H1 (cell line): Measurements from ENCODE around the gene TAS2R19. TPM values are rescaled to one million over a fixed set of nuclear protein-coding genes. Genes with fewer than 3 reads are reported as not detected.

ENCODE experiments used
- CTCF ChIA-PET: fragments of 300-600 bp; sonication (Branson Sonifier 250); formaldehyde crosslinking; loops from one replicate; lab custom pipeline; 2021; ENCODE audit not compliant: partially characterized antibody; lab: Charles Lee
- POLR2A ChIA-PET: fragments of 300-600 bp; sonication (Branson Sonifier 250); formaldehyde crosslinking; loops from one replicate; lab custom pipeline; 2021; ENCODE audit warnings: inconsistent platforms; ENCODE audit not compliant: partially characterized antibody; lab: Charles Lee
- DNase-seq, 2 experiments: peaks; one replicate each; pipeline versions ENCODE4 v3.0.0 to v3.0.0-alpha.2; 2010 to 2022; ENCODE audit warnings: low spot score in 2 of 2, low read depth in 1 of 2, mixed read lengths in 1 of 2
- FAIRE-seq: peaks from 2 replicates; lab custom pipeline; 2011; peaks lifted over from hg19 to GRCh38; lab: Jason Lieb, UNC
- H2AFZ ChIP-seq: 2 replicates; pipeline ENCODE4 v1.8.1; 2012; ENCODE audit warnings: low read length, inconsistent platforms
- H2AK5ac ChIP-seq: 2 replicates; pipeline ENCODE4 v1.6.1; 2013; ENCODE audit warnings: low read depth, low read length
- H2BK120ac ChIP-seq: replicated peaks from 2 replicates; pipeline ENCODE3; 2013; ENCODE audit warnings: low read depth, low read length, inconsistent platforms
- H2BK12ac ChIP-seq: 2 replicates; pipeline ENCODE4 v1.6.1; 2013; ENCODE audit warnings: low read depth, low read length
- H2BK15ac ChIP-seq: 2 replicates; pipeline ENCODE4 v1.6.1; 2013; ENCODE audit warnings: low read length
- H2BK20ac ChIP-seq: 2 replicates; pipeline ENCODE4 v1.6.1; 2013; ENCODE audit warnings: low read length
- H2BK5ac ChIP-seq: 2 replicates; pipeline ENCODE4 v1.6.1; 2013; ENCODE audit warnings: low read depth, low read length
- H3K14ac ChIP-seq: 2 replicates; pipeline ENCODE4 v1.6.1; 2013; ENCODE audit warnings: inconsistent platforms; ENCODE audit not compliant: insufficient read length
- H3K18ac ChIP-seq: 2 replicates; pipeline ENCODE4 v1.6.1; 2013; ENCODE audit warnings: low read length; ENCODE audit errors: extremely low read depth
- H3K23ac ChIP-seq: 2 replicates; pipeline ENCODE4 v1.6.1; 2013; ENCODE audit warnings: inconsistent platforms; ENCODE audit not compliant: insufficient read length
- H3K23me2 ChIP-seq: 2 replicates; pipeline ENCODE4 v1.6.1; 2013; ENCODE audit warnings: low read depth, low read length
- H3K27ac ChIP-seq: 2 replicates; pipeline ENCODE4 v1.6.1; 2011; ENCODE audit warnings: low read depth, low read length, inconsistent platforms
- H3K27me3 ChIP-seq, 4 experiments: replicated peaks in 1 of 4; 1 replicate in 1 of 4; 2 replicates in 3 of 4; pipeline versions ENCODE4 v1.6.1 to v1.8.1; 2011 to 2013; ENCODE audit warnings: low read length in 3 of 4, mild to moderate bottlenecking in 3 of 4, inconsistent platforms in 2 of 4, mixed read lengths in 2 of 4, moderate library complexity in 1 of 4; ENCODE audit not compliant: control insufficient read depth in 3 of 4, insufficient read depth in 3 of 4; ENCODE audit errors: extremely low read depth in 1 of 4
- H3K36me3 ChIP-seq, 4 experiments: 2 replicates each; pipeline versions ENCODE4 v1.6.1 to v1.8.1; 2011 to 2013; ENCODE audit warnings: mild to moderate bottlenecking in 4 of 4, low read length in 3 of 4, moderate library complexity in 2 of 4, control low read depth in 1 of 4, inconsistent platforms in 1 of 4; ENCODE audit not compliant: insufficient read depth in 4 of 4, control insufficient read depth in 2 of 4
- H3K4ac ChIP-seq: replicated peaks from 2 replicates; pipeline ENCODE3; 2013; ENCODE audit warnings: low read length, low read depth, mixed read lengths, inconsistent platforms; ENCODE audit not compliant: insufficient read length
- H3K4me1 ChIP-seq, 4 experiments: replicated peaks in 1 of 4; 1 replicate in 1 of 4; 2 replicates in 3 of 4; pipeline versions ENCODE4 v1.6.1 to v1.8.1; 2011 to 2013; ENCODE audit warnings: low read length in 3 of 4, inconsistent platforms in 2 of 4, mixed read lengths in 1 of 4; ENCODE audit not compliant: insufficient read depth in 4 of 4, control insufficient read depth in 3 of 4
- H3K4me2 ChIP-seq, 2 experiments: 2 replicates each; pipeline versions ENCODE4 v1.6.1 to v1.8.1; 2011 to 2013; ENCODE audit warnings: low read depth in 2 of 2, low read length in 2 of 2, control low read depth in 1 of 2, inconsistent platforms in 1 of 2, mild to moderate bottlenecking in 1 of 2; ENCODE audit not compliant: insufficient read depth in 1 of 2
- H3K4me3 ChIP-seq, 4 experiments: fragments of 200-600, 300-600 bp in 1 of 4; sonication (generic), shearing (Covaris generic), sonication (Bioruptor Twin) in 1 of 4; 2 replicates each; pipeline versions ENCODE4 v1.5.1 to v1.8.1; 2011 to 2016; ENCODE audit warnings: low read length in 4 of 4, low read depth in 3 of 4, control low read depth in 2 of 4, inconsistent platforms in 2 of 4, mild to moderate bottlenecking in 2 of 4, mixed read lengths in 1 of 4, moderate library complexity in 1 of 4; ENCODE audit not compliant: insufficient read depth in 2 of 4; ENCODE audit errors: extremely low read depth in 1 of 4
- H3K56ac ChIP-seq: replicated peaks from 2 replicates; pipeline ENCODE3; 2013; ENCODE audit warnings: low read depth, mild to moderate bottlenecking, mixed read lengths, low read length, inconsistent platforms; ENCODE audit not compliant: insufficient read length
- H3K79me1 ChIP-seq: 2 replicates; pipeline ENCODE4 v1.6.1; 2013; ENCODE audit warnings: low read depth, low read length, control low read depth
- H3K79me2 ChIP-seq, 2 experiments: 2 replicates each; pipeline versions ENCODE4 v1.6.1 to v1.8.1; 2012 to 2013; ENCODE audit warnings: low read length in 2 of 2, mild to moderate bottlenecking in 2 of 2, inconsistent platforms in 1 of 2; ENCODE audit not compliant: insufficient read depth in 2 of 2, control insufficient read depth in 1 of 2
- H3K9ac ChIP-seq, 4 experiments: replicated peaks in 1 of 4; 1 replicate in 1 of 4; 2 replicates in 3 of 4; pipeline versions ENCODE4 v1.6.1 to v1.8.1; 2011 to 2013; ENCODE audit warnings: low read depth in 3 of 4, low read length in 3 of 4, control low read depth in 2 of 4, mild to moderate bottlenecking in 2 of 4, moderate library complexity in 2 of 4, inconsistent platforms in 1 of 4; ENCODE audit errors: extremely low read depth in 1 of 4
- H3K9me3 ChIP-seq, 2 experiments: 2 replicates each; pipeline versions ENCODE4 v1.6.1 to v1.8.1; 2012 to 2013; ENCODE audit warnings: mild to moderate bottlenecking in 2 of 2, moderate library complexity in 2 of 2, control low read depth in 1 of 2, inconsistent platforms in 1 of 2, low read depth in 1 of 2, low read length in 1 of 2, mixed read lengths in 1 of 2; ENCODE audit not compliant: insufficient read depth in 2 of 2
- H4K20me1 ChIP-seq, 2 experiments: replicated peaks in 1 of 2; 2 replicates each; pipeline versions ENCODE3 to v1.8.1; 2011 to 2013; ENCODE audit warnings: inconsistent platforms in 2 of 2, low read length in 2 of 2, mild to moderate bottlenecking in 1 of 2; ENCODE audit not compliant: insufficient read depth in 2 of 2, control insufficient read depth in 1 of 2
- H4K5ac ChIP-seq: 2 replicates; pipeline ENCODE4 v1.6.1; 2013; ENCODE audit warnings: low read length, low read depth, mixed read lengths, inconsistent platforms; ENCODE audit not compliant: insufficient read length
- H4K8ac ChIP-seq: 2 replicates; pipeline ENCODE4 v1.8.0; 2013; ENCODE audit warnings: mild to moderate bottlenecking, moderate library complexity, low read length, inconsistent platforms; ENCODE audit not compliant: insufficient read depth; ENCODE audit errors: extremely low read depth
- H4K91ac ChIP-seq: replicated peaks from 2 replicates; pipeline ENCODE3; 2013; ENCODE audit warnings: low read length, mixed read lengths, inconsistent platforms; ENCODE audit not compliant: insufficient read length
- ASH2L ChIP-seq: fragments of 200-600, 300-600 bp; sonication (generic); IDR thresholded peaks from one replicate; pipeline ENCODE4 v1.7.1; 2017; ENCODE audit warnings: low read length
- CEBPB ChIP-seq: IDR thresholded peaks from 2 replicates; pipeline ENCODE4 v1.6.1; 2012; ENCODE audit warnings: low read depth, low read length
- CHD2 ChIP-seq: IDR thresholded peaks from 2 replicates; pipeline ENCODE4 v1.6.1; 2012; ENCODE audit warnings: low read length, improper control_type of control experiment
- HDAC2 ChIP-seq, 2 experiments: fragments of 300-600 bp in 1 of 2; sonication (generic) in 1 of 2; IDR thresholded peaks; 2 replicates each; pipeline ENCODE4 v1.6.1; 2011 to 2012; ENCODE audit warnings: low read depth in 2 of 2, low read length in 2 of 2, mild to moderate bottlenecking in 2 of 2, moderate library complexity in 2 of 2, borderline replicate concordance in 1 of 2, inconsistent platforms in 1 of 2
- MAFK ChIP-seq: IDR thresholded peaks from 2 replicates; pipeline ENCODE4 v1.6.1; 2012; ENCODE audit warnings: low read depth, mild to moderate bottlenecking, improper control_type of control experiment, low read length
- PHF8 ChIP-seq: fragments of 200-600 bp; sonication (generic); conservative IDR thresholded peaks from 2 replicates; pipeline ENCODE4 v1.7.1; 2012; ENCODE audit warnings: low read depth, mild to moderate bottlenecking, inconsistent platforms, low read length, moderate library complexity
- SP1 ChIP-seq: IDR thresholded peaks from 2 replicates; pipeline ENCODE4 v1.6.1; 2011; ENCODE audit warnings: low read depth, low read length
- SP4 ChIP-seq: IDR thresholded peaks from 2 replicates; pipeline ENCODE4 v1.6.1; 2012; ENCODE audit warnings: low read length, inconsistent platforms
- TEAD4 ChIP-seq: IDR thresholded peaks from 2 replicates; pipeline ENCODE4 v1.6.1; 2012; ENCODE audit warnings: low read depth, low read length, inconsistent platforms, mixed read lengths
- ZNF274 ChIP-seq: IDR thresholded peaks from 2 replicates; pipeline ENCODE4 v1.7.0; 2012; ENCODE audit warnings: low read length, borderline replicate concordance; ENCODE audit errors: extremely low read depth
- WGBS, 2 experiments: shearing (Covaris generic) in 1 of 2; methylation state at CpG; one replicate each; pipeline versions ENCODE4 v1.1.6 to v1.1.7; 2013 to 2015; ENCODE audit warnings: low lambda C conversion rate in 2 of 2, mixed read lengths in 2 of 2, inconsistent platforms in 1 of 2, low coverage in 1 of 2, missing lambda C conversion rate in 1 of 2; ENCODE audit not compliant: insufficient replicate concordance in 2 of 2, insufficient coverage in 1 of 2, insufficient read length in 1 of 2; ENCODE audit errors: extremely low coverage in 1 of 2, missing lambda C conversion rate in 1 of 2; 5-methylcytosine and 5-hydroxymethylcytosine counted together
- polyA plus RNA-seq, 7 experiments: library from polyadenylated mRNA; depleted of rRNA in 3 of 7; stranded (reverse) in 5 of 7; unstranded in 2 of 7; fragments of >200 nt in 5 of 7; fragments of 200-250 nt in 2 of 7; gene quantifications; 1 replicate in 5 of 7; 2 replicates in 1 of 7; 4 replicates in 1 of 7; pipeline versions ENCODE4 v1.2.1 to v1.2.3, GENCODE V29; 2011 to 2013; ENCODE audit warnings: missing spikeins in 2 of 7, mixed read lengths in 2 of 7
- total RNA-seq: library from RNA; stranded (reverse); fragmentation: NEBNext Ultra II Directional; extraction: Animal tissue kit (Norgen Biotek cat#: 25700); gene quantifications from 2 replicates; pipeline ENCODE4 v1.2.1, GENCODE V29; 2021
- TF ChIP-seq, protein P1 (sequence below): IDR thresholded peaks from 2 replicates; pipeline ENCODE4 v1.6.1; 2012; ENCODE audit warnings: inconsistent platforms
- TF ChIP-seq, protein P2 (sequence below): IDR thresholded peaks from 2 replicates; pipeline ENCODE4 v1.6.1; 2012; ENCODE audit warnings: low read length, inconsistent platforms

Gene TAS2R19
- total and polyA plus RNA-seq, 2 of the 8 experiments (the other 6 are each of a cell fraction or from before 2014, with no cell fraction given), result 0.97 to 0.99 TPM

DNA sequence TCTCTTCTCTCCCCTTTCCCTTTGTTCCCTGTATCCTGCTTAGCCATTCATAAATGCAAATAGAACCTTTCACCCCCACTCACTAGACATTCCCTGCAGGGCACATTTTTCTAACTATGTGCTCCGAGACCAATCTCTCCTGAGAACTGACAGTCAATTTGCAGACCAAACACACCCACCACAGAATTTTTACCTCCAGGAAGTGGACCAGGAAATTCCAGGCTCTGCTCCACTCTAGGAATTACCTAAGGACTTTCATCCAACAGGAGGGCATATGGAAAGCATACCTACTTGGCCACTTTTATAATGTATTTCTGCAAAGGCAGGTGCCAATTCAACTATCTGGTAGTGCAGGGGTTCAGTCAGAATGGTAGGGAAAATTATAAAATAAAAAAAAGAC, 48.6 kb upstream of the TAS2R19 start:
- Histone ChIP-seq H3K79me1 (no peaks in the 10 kb centered on the region), H3K4ac (no peak overlapping the region), H3K23me2 (no peaks in the 10 kb centered on the region), H3K4me1 (peaks cover 0 to 5% (median 0%) of the 10 kb centered on the region in 4 experiments; a peak in 2 of 7 replicates), H3K36me3 (no peaks in the 10 kb centered on the region), H2BK20ac (no peak overlapping the region), H3K79me2 (no peaks in the 10 kb centered on the region), H2AFZ (no peak overlapping the region), H3K14ac (no peak overlapping the region), H4K91ac (no peak overlapping the region), H3K9me3 (no peaks in the 10 kb centered on the region), H3K4me2 (no peak overlapping the region), H2BK5ac (no peak overlapping the region), H2AK5ac (no peak overlapping the region), H3K27ac (no peak overlapping the region), H4K20me1 (peaks cover 0 to 3% of the 10 kb centered on the region in 2 experiments), H3K56ac (no peak overlapping the region), H4K5ac (no peak overlapping the region), H3K4me3 (no peak overlapping the region), H4K8ac (no peak overlapping the region), H2BK120ac (no peak overlapping the region), H3K23ac (no peak overlapping the region), H2BK12ac (no peak overlapping the region), H3K9ac (no peak overlapping the region), H2BK15ac (no peak overlapping the region), H3K27me3 (no peaks in the 10 kb centered on the region), H3K18ac (no peak overlapping the region)
- CTCF ChIA-PET, result interaction anchor here (1.1 kb wide), 1 partner anchor 14 kb away, joined by 3 read pairs; no protein-coding TSS in a partner anchor
- WGBS, 2 experiments, result 40% methylated on average over 1 of the region's 1 CpG; no CpG with 5 or more reads in 1 of the 2 experiments
- POLR2A ChIA-PET, result interaction anchor here (0.8 to 1.4 kb wide), 3 partner anchors 51 to 101 kb away, joined by 3 to 7 read pairs (median 3); partner anchors contain the start of gene SMIM10L1
- FAIRE-seq (no peak), DNase-seq (no peak)
- TF ChIP-seq ASH2L, result no peak
- TF ChIP-seq, protein P1, sequence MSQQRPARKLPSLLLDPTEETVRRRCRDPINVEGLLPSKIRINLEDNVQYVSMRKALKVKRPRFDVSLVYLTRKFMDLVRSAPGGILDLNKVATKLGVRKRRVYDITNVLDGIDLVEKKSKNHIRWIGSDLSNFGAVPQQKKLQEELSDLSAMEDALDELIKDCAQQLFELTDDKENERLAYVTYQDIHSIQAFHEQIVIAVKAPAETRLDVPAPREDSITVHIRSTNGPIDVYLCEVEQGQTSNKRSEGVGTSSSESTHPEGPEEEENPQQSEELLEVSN, result no peak
- TF ChIP-seq, protein P2, sequence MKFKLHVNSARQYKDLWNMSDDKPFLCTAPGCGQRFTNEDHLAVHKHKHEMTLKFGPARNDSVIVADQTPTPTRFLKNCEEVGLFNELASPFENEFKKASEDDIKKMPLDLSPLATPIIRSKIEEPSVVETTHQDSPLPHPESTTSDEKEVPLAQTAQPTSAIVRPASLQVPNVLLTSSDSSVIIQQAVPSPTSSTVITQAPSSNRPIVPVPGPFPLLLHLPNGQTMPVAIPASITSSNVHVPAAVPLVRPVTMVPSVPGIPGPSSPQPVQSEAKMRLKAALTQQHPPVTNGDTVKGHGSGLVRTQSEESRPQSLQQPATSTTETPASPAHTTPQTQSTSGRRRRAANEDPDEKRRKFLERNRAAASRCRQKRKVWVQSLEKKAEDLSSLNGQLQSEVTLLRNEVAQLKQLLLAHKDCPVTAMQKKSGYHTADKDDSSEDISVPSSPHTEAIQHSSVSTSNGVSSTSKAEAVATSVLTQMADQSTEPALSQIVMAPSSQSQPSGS, result no peak
- TF ChIP-seq HDAC2 (IDR thresholded peaks at IDR 0.05; ENCODE audit: borderline replicate concordance in 1 of 2, low read depth in 2 of 2, low read length in 2 of 2), result no peak
- no peak for TF ChIP-seq MAFK
- TF ChIP-seq CEBPB, result no peak
- no peak for TF ChIP-seq SP4
- TF ChIP-seq TEAD4, result no peak
- TF ChIP-seq PHF8, result no peak
- no peak for TF ChIP-seq CHD2
- no peak for TF ChIP-seq ZNF274
- TF ChIP-seq SP1, result no peak
